IMR-90 (cell line): ENCODE results near the gene HDGFL3. TPM values are rescaled to one million over a fixed set of nuclear protein-coding genes. Genes with fewer than 3 reads are reported as not detected.

Experiments
- ATAC-seq: fragments of 200-7000 bp; cut with Tn5 transposase; 2 replicates; pipeline ENCODE4 v1.9.1; 2020; ENCODE audit warnings: low read depth, mild to moderate bottlenecking, moderate library complexity
- BruUV-seq: library from RNA; stranded (reverse); fragments of 400-500 nt; replicated peaks from 2 replicates; lab custom pipeline; 2021; lab: Mats Ljungman, UMichigan
- CTCF ChIA-PET: fragments of 300-600 bp; formaldehyde crosslinking; extraction: SDS; loops from one replicate; lab custom pipeline; 2021; ENCODE audit warnings: antibody characterized with exemption; lab: Yijun Ruan, JAX
- POLR2A ChIA-PET: fragments of 300-600 bp; sonication (Branson Sonifier 250); formaldehyde crosslinking; loops from one replicate; lab custom pipeline; 2022; ENCODE audit warnings: antibody characterized with exemption; ENCODE audit not compliant: unreplicated experiment; lab: Charles Lee
- DNase-seq: peaks from one replicate; pipeline ENCODE4 v3.0.0; 2013
- H2AFZ ChIP-seq: replicated peaks from 2 replicates; pipeline ENCODE3; 2013; ENCODE audit warnings: low read length, mild to moderate bottlenecking; ENCODE audit not compliant: poor library complexity
- H2AK5ac ChIP-seq: 2 replicates; pipeline ENCODE4 v1.6.1; 2013; ENCODE audit warnings: low read depth, low read length, inconsistent platforms
- H2AK9ac ChIP-seq: replicated peaks from 2 replicates; pipeline ENCODE3; 2013; ENCODE audit warnings: mild to moderate bottlenecking, low read depth, low read length, moderate library complexity; ENCODE audit not compliant: poor library complexity
- H2BK120ac ChIP-seq: 2 replicates; pipeline ENCODE4 v1.6.1; 2013; ENCODE audit warnings: low read depth, low read length, inconsistent platforms
- H2BK15ac ChIP-seq: 3 replicates; pipeline ENCODE4 v1.6.1; 2013; ENCODE audit warnings: low read depth, low read length, inconsistent platforms
- H2BK20ac ChIP-seq: 2 replicates; pipeline ENCODE4 v1.6.1; 2013; ENCODE audit warnings: low read depth, mild to moderate bottlenecking, inconsistent platforms, low read length, moderate library complexity
- H2BK5ac ChIP-seq: 2 replicates; pipeline ENCODE4 v1.6.1; 2013; ENCODE audit warnings: mild to moderate bottlenecking, low read depth, low read length, inconsistent platforms; ENCODE audit not compliant: poor library complexity, severe bottlenecking
- H3K14ac ChIP-seq: replicated peaks from 2 replicates; pipeline ENCODE4 v1.6.1; 2013; ENCODE audit warnings: low read depth, low read length, inconsistent platforms
- H3K18ac ChIP-seq: 2 replicates; pipeline ENCODE4 v1.6.1; 2013; ENCODE audit warnings: low read depth, low read length, control low read depth
- H3K23ac ChIP-seq: 2 replicates; pipeline ENCODE4 v1.6.1; 2013; ENCODE audit warnings: low read depth, low read length, inconsistent platforms
- H3K27ac ChIP-seq: 2 replicates; pipeline ENCODE4 v1.5.1; 2013; ENCODE audit warnings: mild to moderate bottlenecking, control low read depth, low read length; ENCODE audit not compliant: insufficient read depth
- H3K27me3 ChIP-seq: 2 replicates; pipeline ENCODE4 v1.6.1; 2013; ENCODE audit warnings: low read length; ENCODE audit not compliant: control insufficient read depth, insufficient read depth
- H3K36me3 ChIP-seq: 2 replicates; pipeline ENCODE4 v1.6.1; 2013; ENCODE audit warnings: low read length, mixed read lengths; ENCODE audit not compliant: control insufficient read depth, insufficient read depth
- H3K4ac ChIP-seq: 2 replicates; pipeline ENCODE4 v1.6.1; 2013; ENCODE audit warnings: low read depth, low read length, inconsistent platforms
- H3K4me1 ChIP-seq: 2 replicates; pipeline ENCODE4 v1.6.1; 2013; ENCODE audit warnings: low read length, mixed read lengths; ENCODE audit not compliant: control insufficient read depth, insufficient read depth
- H3K4me2 ChIP-seq: 2 replicates; pipeline ENCODE4 v1.6.1; 2013; ENCODE audit warnings: low read depth, mild to moderate bottlenecking, control low read depth, low read length, moderate library complexity
- H3K4me3 ChIP-seq: 2 replicates; pipeline ENCODE4 v1.5.1; 2013; ENCODE audit warnings: low read depth, mild to moderate bottlenecking, control low read depth, low read length, moderate library complexity; ENCODE audit not compliant: insufficient read depth
- H3K56ac ChIP-seq: 2 replicates; pipeline ENCODE4 v1.6.1; 2013; ENCODE audit warnings: low read length, inconsistent platforms; ENCODE audit not compliant: insufficient read depth; ENCODE audit errors: extremely low read depth
- H3K79me1 ChIP-seq, 2 experiments: 2 replicates each; pipeline ENCODE4 v1.6.1; 2013; ENCODE audit warnings: low read length in 2 of 2, inconsistent platforms in 1 of 2, low read depth in 1 of 2
- H3K9ac ChIP-seq: 2 replicates; pipeline ENCODE4 v1.6.1; 2013; ENCODE audit warnings: low read depth, low read length, control low read depth
- H3K9me1 ChIP-seq: 2 replicates; pipeline ENCODE4 v1.6.1; 2013; ENCODE audit warnings: low read length, inconsistent platforms; ENCODE audit not compliant: insufficient read depth
- H3K9me3 ChIP-seq: 2 replicates; pipeline ENCODE4 v1.6.1; 2013; ENCODE audit warnings: low read length; ENCODE audit not compliant: control insufficient read depth, insufficient read depth
- H4K20me1 ChIP-seq: 2 replicates; pipeline ENCODE4 v1.6.1; 2013; ENCODE audit warnings: low read length, inconsistent platforms; ENCODE audit not compliant: insufficient read depth
- H4K5ac ChIP-seq: 2 replicates; pipeline ENCODE4 v1.6.1; 2013; ENCODE audit warnings: mild to moderate bottlenecking, low read depth, low read length, control low read depth
- H4K8ac ChIP-seq, 2 experiments: 2 replicates each; pipeline ENCODE4 v1.6.1; 2013; ENCODE audit warnings: low read depth in 2 of 2, low read length in 2 of 2, control low read depth in 1 of 2, inconsistent platforms in 1 of 2
- H4K91ac ChIP-seq: 2 replicates; pipeline ENCODE4 v1.6.1; 2013; ENCODE audit warnings: low read depth, low read length, inconsistent platforms; ENCODE audit not compliant: insufficient read depth
- BHLHE40 ChIP-seq: fragments of 150-350 bp; IDR thresholded peaks from 2 replicates; pipeline ENCODE4 v1.6.1; 2016; ENCODE audit warnings: mild to moderate bottlenecking, low read depth, low read length
- POLR2A ChIP-seq: IDR thresholded peaks from 2 replicates; pipeline ENCODE4 v1.6.1; 2012; ENCODE audit warnings: mild to moderate bottlenecking, low read depth, low read length
- WGBS, 2 experiments: methylation state at CpG; one replicate each; pipeline versions ENCODE4 v1.1.5 to v1.1.7; 2013; ENCODE audit warnings: missing lambda C conversion rate in 2 of 2; ENCODE audit not compliant: insufficient read length in 1 of 2; ENCODE audit errors: extremely low coverage in 2 of 2; 5-methylcytosine and 5-hydroxymethylcytosine counted together
- dilution Hi-C: fragments of 300-500 bp; cut with HindIII; formaldehyde crosslinking; loops from one replicate; pipeline ENCODE4 v1.14.3; 2018; ENCODE audit warnings: low sequenced_read_pairs; ENCODE audit not compliant: unreplicated experiment
- in situ Hi-C: fragments of 300-500 bp; cut with MboI; formaldehyde crosslinking; loops from 3 replicates; pipeline ENCODE4 v1.14.3; 2019; ENCODE audit warnings: low sequenced_read_pairs, inconsistent platforms, mixed read lengths
- intact Hi-C: fragments of 100-400 bp; cut with micrococcal nuclease; formaldehyde crosslinking; loops from 2 replicates; pipeline ENCODE4 v1.10.0; 2022
- polyA plus RNA-seq, 3 experiments: library from polyadenylated mRNA; depleted of rRNA; stranded (reverse); fragments of >200 nt; gene quantifications; 2 replicates each; pipeline ENCODE4 v1.2.3, GENCODE V29; 2012; ENCODE audit warnings: low replicate concordance in 1 of 3
- total RNA-seq: library from RNA; depleted of rRNA; stranded (reverse); fragments of >200 nt; gene quantifications from 2 replicates; pipeline ENCODE4 v1.2.3, GENCODE V29; 2012

The HDGFL3 gene
- total and polyA plus RNA-seq, 2 of the 4 experiments (the other 2 are of a cell fraction) = 9.5 to 18.1 TPM

GRCh38 chr15:83185561-83185960, 22.1 kb downstream of the HDGFL3 start:
- Histone ChIP-seq H4K5ac (no peak overlapping the region), H3K9me3 (no peaks in the 10 kb centered on the region), H2AFZ (no peak overlapping the region), H4K8ac (no peak overlapping the region), H3K27ac (no peak overlapping the region), H3K4me1 (no peaks in the 10 kb centered on the region), H3K23ac (no peak overlapping the region), H3K18ac (no peak overlapping the region), H3K36me3 (no peaks in the 10 kb centered on the region), H2BK120ac (no peak overlapping the region), H2BK15ac (no peak overlapping the region), H3K79me1 (peaks cover 19 to 35% of the 10 kb centered on the region in 2 experiments), H3K9me1 (no peaks in the 10 kb centered on the region), H3K4me2 (no peak overlapping the region), H2BK5ac (no peak overlapping the region), H3K27me3 (no peaks in the 10 kb centered on the region), H2AK9ac (no peak overlapping the region), H3K4ac (no peak overlapping the region), H4K20me1 (no peaks in the 10 kb centered on the region; the same call in 1 of the 2 replicates), H3K9ac (no peak overlapping the region), H4K91ac (no peak overlapping the region), H2BK20ac (no peak overlapping the region), H3K14ac (no peak overlapping the region), H3K56ac (no peak overlapping the region), H3K4me3 (no peak overlapping the region), H2AK5ac (no peak overlapping the region)
- ATAC-seq (no peak), DNase-seq (no peak)
- dilution Hi-C loops (no loop called here), intact Hi-C loops (no loop called here), in situ Hi-C loops (no loop called here)
- TF ChIP-seq POLR2A (no peak), BHLHE40 (no peak)
- BruUV-seq = no TSS peak
- 93% methylated on average over 2 of the region's 3 CpGs; no CpG with 5 or more reads in 1 of the 2 experiments for WGBS, 2 experiments
- ChIA-PET POLR2A (no interaction called here), CTCF (no interaction called here)
